Activated naive CD4-positive, alpha-beta T cell treated with anti-CD3 and anti-CD28 coated beads, Interleukin-2, amount 50 U/mL, for 24 hours (primary cell): Measurements from ENCODE around the gene LMLN.
"Not testable (repeated sequence)": the region's sequence is repeated elsewhere in the genome, so short reads cannot be mapped to it uniquely, and the experiment has no call there.

Source experiments
- H3K27ac Mint-ChIP-seq: one replicate; pipeline ENCODE4 v1.8.0; 2021; ENCODE audit warnings: mild to moderate bottlenecking, mixed read lengths
- H3K27me3 Mint-ChIP-seq: one replicate; pipeline ENCODE4 v1.8.0; 2021; ENCODE audit warnings: mixed read lengths
- H3K36me3 Mint-ChIP-seq: one replicate; pipeline ENCODE4 v1.8.0; 2021; ENCODE audit warnings: mixed read lengths
- H3K4me1 Mint-ChIP-seq: one replicate; pipeline ENCODE4 v1.8.0; 2021; ENCODE audit warnings: mixed read lengths
- H3K4me3 Mint-ChIP-seq: one replicate; pipeline ENCODE4 v1.8.0; 2021; ENCODE audit warnings: mild to moderate bottlenecking, mixed read lengths
- H3K9me3 Mint-ChIP-seq: one replicate; pipeline ENCODE4 v1.8.0; 2021; ENCODE audit warnings: mixed read lengths

Gene LMLN

GRCh38 chr3:197952440-197952839 lies 7.6 kb upstream of the LMLN start:
- Mint-ChIP-seq H3K4me1 (peaks cover 54% of the 10 kb centered on the region), H3K9me3 (no peaks in the 10 kb centered on the region), H3K27me3 (no peaks in the 10 kb centered on the region), H3K27ac (peak overlapping the region; percentile 51), H3K4me3 (peak overlapping the region; percentile 96), H3K36me3 (peaks cover 30% of the 10 kb centered on the region)

GRCh38 chr3:197953325-197953724 lies 6.7 kb upstream of the LMLN start:
- Mint-ChIP-seq H3K36me3 (peaks cover 31% of the 10 kb centered on the region), H3K4me1 (peaks cover 61% of the 10 kb centered on the region), H3K9me3 (no peaks in the 10 kb centered on the region), H3K4me3 (peak overlapping the region; percentile 96), H3K27me3 (no peaks in the 10 kb centered on the region), H3K27ac (peak overlapping the region; percentile 89)

DNA sequence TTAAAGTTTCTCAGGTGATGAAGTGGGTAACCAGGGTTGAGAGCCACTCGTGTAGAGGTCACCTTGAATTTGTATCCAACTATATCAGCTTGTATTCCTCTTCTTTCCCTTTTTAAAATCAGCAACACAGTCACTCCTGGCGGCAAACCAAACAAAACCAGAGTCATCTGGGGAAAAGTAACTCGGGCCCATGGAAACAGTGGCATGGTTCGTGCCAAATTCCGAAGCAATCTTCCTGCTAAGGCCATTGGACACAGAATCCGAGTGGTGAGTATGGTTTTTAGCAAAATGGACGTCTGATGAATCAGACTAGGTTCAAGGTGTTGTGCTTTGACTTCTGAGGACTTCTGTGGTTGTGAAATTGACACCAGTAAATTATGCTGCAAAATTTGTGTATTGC lies 6.1 kb upstream of the LMLN start:
- Mint-ChIP-seq H3K27ac (peak overlapping the region; percentile 89), H3K9me3 (no peaks in the 10 kb centered on the region), H3K36me3 (peaks cover 32% of the 10 kb centered on the region), H3K4me1 (peaks cover 65% of the 10 kb centered on the region), H3K27me3 (no peaks in the 10 kb centered on the region), H3K4me3 (peak overlapping the region; percentile 96)

GRCh38 chr3:197955892-197956477 lies 4.0 kb upstream of the LMLN start:
- peaks cover 66% of the 10 kb centered on the region for H3K4me1 Mint-ChIP-seq
- H3K36me3 Mint-ChIP-seq = peaks cover 22% of the 10 kb centered on the region
- no peaks in the 10 kb centered on the region for H3K27me3 Mint-ChIP-seq
- H3K4me3 Mint-ChIP-seq = no peak overlapping the region
- H3K27ac Mint-ChIP-seq = no peak overlapping the region
- H3K9me3 Mint-ChIP-seq = no peaks in the 10 kb centered on the region

GRCh38 chr3:197956626-197956988 lies 3.4 kb upstream of the LMLN start:
- peaks cover 70% of the 10 kb centered on the region for H3K4me1 Mint-ChIP-seq
- peaks cover 17% of the 10 kb centered on the region for H3K36me3 Mint-ChIP-seq
- H3K27ac Mint-ChIP-seq = peak overlapping the region; percentile 69
- H3K9me3 Mint-ChIP-seq = no peaks in the 10 kb centered on the region
- H3K27me3 Mint-ChIP-seq = no peaks in the 10 kb centered on the region
- H3K4me3 Mint-ChIP-seq = peak overlapping the region; percentile 20

DNA sequence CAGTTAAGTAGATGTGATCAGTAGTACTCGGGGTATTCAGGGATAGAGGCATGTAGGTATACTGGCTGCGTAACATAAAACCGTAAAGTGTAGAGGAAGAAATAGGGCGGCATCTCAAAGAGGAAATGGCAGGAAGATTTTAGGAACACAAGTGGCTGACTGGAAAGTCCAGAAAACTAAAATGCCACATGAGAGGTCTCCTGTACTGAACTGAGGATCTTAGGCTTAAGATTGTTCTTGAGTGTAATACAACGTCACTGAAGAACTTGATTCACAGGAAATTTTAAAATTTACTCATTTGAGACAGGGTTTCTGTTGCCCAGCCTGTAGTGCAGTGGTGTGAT lies 2.3 kb upstream of the LMLN start:
- H3K4me1 Mint-ChIP-seq = peaks cover 79% of the 10 kb centered on the region
- peak overlapping the region; percentile 47 for H3K27ac Mint-ChIP-seq

DNA sequence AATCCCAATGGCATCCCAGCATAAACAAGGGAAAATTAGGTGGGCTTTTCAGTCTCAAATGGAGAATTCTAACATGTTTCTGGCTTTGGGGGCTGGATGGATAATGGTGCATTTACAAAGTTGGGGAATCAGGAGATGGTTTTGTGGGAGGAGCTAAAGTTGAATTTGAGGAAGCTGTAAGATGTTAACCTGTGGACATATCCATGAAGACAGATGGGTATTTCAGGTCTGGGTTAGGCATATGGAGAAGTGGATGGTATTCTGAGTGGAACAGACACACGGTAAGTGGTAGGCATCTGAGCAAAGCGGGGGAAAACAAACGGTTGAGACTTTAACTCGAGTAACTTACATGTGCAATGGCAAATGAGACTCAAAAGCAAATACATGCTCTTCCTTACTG lies 1.7 kb upstream of the LMLN start:
- peaks cover 12% of the 10 kb centered on the region for H3K36me3 Mint-ChIP-seq
- H3K27me3 Mint-ChIP-seq = no peaks in the 10 kb centered on the region
- peak overlapping the region; percentile 1 for H3K27ac Mint-ChIP-seq
- H3K4me1 Mint-ChIP-seq = peaks cover 80% of the 10 kb centered on the region
- H3K9me3 Mint-ChIP-seq = no peaks in the 10 kb centered on the region
- H3K4me3 Mint-ChIP-seq = peak overlapping the region; percentile 6

More for the DNA sequence above, 2.3 kb upstream of the LMLN start:
- H3K27me3 Mint-ChIP-seq = no peaks in the 10 kb centered on the region
- H3K4me3 Mint-ChIP-seq = no peak overlapping the region
- peaks cover 13% of the 10 kb centered on the region for H3K36me3 Mint-ChIP-seq
- H3K9me3 Mint-ChIP-seq = no peaks in the 10 kb centered on the region

DNA sequence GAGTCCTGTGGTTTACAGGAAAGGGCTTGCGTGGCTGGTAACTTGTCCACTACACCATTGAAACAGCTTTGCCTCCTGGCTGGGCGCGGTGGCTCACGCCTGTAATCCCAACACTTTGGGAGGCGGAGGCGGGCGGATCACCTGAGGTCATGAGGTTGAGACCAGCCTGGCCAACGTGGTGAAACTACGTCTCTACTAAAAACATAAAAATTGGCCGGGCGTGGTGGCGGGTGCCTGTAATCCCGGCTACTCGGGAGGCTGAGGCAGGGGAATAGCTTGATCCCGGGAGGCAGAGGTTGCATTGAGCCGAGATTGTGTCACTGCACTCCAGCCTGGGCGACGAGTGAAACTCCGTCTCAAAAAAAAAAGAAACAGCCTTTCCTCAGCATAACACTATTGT lies 1.2 kb upstream of the LMLN start:
- Mint-ChIP-seq H3K4me1 (peaks cover 80% of the 10 kb centered on the region), H3K27ac (peak overlapping the region; percentile 56)
- not testable (repeated sequence) for H3K4me3 Mint-ChIP-seq, H3K9me3 Mint-ChIP-seq, H3K27me3 Mint-ChIP-seq, H3K36me3 Mint-ChIP-seq

DNA sequence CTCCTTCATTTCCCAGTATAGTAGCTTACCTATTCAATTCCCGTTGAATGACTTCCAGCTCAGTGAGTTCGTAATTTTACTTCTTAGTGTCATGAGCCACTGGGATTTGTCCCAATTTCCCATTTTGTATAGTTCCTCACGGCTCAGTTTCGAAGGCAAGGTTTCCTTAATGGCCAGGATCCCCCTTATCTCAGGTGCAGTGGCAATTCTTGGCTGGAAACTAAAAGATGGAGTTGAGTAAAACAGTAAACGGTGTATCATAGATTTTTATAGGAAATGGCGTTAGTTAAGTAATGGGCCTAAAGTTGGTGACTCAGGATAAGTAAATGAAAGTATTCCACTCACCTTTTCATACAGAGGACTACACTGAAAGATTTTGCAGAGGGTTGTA lies 522 bp upstream of the LMLN start:
- H3K4me3 Mint-ChIP-seq = peak overlapping the region; percentile 89
- H3K27ac Mint-ChIP-seq = peak overlapping the region; percentile 92
- peaks cover 74% of the 10 kb centered on the region for H3K4me1 Mint-ChIP-seq
- peaks cover 2% of the 10 kb centered on the region for H3K36me3 Mint-ChIP-seq
- no peaks in the 10 kb centered on the region for H3K27me3 Mint-ChIP-seq
- no peaks in the 10 kb centered on the region for H3K9me3 Mint-ChIP-seq

DNA sequence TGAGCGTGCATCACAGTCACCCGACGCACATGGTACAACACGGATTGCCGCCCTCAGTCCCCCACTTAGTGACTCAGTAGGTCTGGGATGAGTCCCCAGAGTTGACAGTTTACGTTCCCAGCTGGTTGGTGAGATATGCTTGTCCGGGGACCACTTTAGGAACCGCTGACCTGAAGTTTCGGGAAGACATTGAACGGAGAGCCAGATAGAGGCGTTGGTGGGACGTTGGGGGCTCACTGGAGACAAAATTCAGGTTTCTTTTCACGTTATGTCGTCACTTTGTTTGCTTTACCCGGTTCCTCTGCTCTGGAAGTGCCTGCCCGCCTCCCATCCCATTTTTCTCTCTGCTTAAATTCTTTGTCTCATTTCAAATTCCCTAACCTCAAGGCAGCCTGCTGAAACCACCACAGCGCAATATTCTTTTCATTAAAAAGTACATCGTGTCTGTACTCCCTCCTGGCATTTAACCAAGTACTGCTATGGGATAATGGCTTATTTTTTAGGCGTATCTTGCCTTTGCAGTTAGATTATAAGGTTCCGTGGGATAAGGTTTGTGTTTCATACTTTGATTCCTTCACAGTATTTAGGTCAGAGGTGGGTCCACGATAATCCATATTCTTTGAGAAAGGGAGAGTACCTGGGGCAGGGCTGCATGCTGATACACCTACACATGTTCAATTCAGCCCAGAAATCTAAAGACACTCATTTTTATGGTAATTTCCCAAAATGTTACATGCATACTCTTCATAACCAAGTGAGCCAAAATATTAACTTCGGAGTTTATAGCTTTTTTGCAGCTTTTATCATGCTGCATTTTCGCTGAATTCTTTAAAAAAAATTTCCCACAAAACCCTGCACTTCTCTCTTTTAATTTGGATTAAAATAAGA lies 921 bp downstream of the LMLN start:
- H3K4me1 Mint-ChIP-seq = peaks cover 65% of the 10 kb centered on the region
- H3K36me3 Mint-ChIP-seq = peaks cover 2% of the 10 kb centered on the region
- H3K27me3 Mint-ChIP-seq = no peaks in the 10 kb centered on the region
- H3K9me3 Mint-ChIP-seq = no peaks in the 10 kb centered on the region
- H3K4me3 Mint-ChIP-seq = peak overlapping the region; percentile 89
- peak overlapping the region; percentile 97 for H3K27ac Mint-ChIP-seq

GRCh38 chr3:197961582-197961945 lies 1.5 kb downstream of the LMLN start:
- Mint-ChIP-seq H3K4me1 (peaks cover 65% of the 10 kb centered on the region), H3K36me3 (peaks cover 2% of the 10 kb centered on the region), H3K27me3 (no peaks in the 10 kb centered on the region), H3K4me3 (peak overlapping the region; percentile 89), H3K27ac (peak overlapping the region; percentile 68), H3K9me3 (no peaks in the 10 kb centered on the region)

GRCh38 chr3:197963019-197963637 lies 3.1 kb downstream of the LMLN start:
- Mint-ChIP-seq H3K4me1 (peaks cover 52% of the 10 kb centered on the region), H3K27ac (peak overlapping the region; percentile 43), H3K27me3 (no peaks in the 10 kb centered on the region), H3K9me3 (no peaks in the 10 kb centered on the region), H3K4me3 (no peak overlapping the region), H3K36me3 (peaks cover 4% of the 10 kb centered on the region)

DNA sequence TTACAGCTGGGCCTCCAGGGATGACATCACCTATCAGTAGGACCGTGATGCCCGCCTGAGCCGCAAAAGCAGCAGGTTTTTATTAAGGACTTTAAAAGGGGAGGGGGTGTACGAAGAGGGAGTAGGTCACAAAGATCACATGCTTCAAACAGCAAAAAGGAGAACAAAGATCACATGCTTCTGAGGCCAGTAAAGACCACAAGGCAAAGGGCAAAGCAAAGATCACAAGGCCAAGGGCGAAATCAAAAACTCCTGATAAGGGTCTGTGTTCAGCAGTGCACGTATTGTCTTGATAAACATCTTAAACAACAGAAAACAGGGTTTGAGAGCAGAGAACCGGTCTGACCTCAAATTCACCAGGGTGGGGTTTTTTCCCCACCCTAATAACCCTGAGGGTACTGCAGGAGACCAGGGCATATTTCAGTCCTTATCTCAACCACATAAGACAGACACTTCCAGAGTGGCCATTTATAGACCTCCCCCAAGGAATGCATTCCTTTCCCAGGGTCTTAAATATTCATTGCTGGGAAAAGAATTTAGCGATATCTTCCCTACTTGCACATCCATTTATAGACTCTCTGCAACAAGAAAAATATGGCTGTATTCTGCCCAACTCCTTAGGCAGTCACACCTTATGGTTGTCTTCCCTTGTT lies 7.4 kb downstream of the LMLN start:
- not testable (repeated sequence) for H3K27me3 Mint-ChIP-seq, H3K4me3 Mint-ChIP-seq, H3K27ac Mint-ChIP-seq, H3K9me3 Mint-ChIP-seq, H3K36me3 Mint-ChIP-seq
- peaks cover 18% of the 10 kb centered on the region for H3K4me1 Mint-ChIP-seq

DNA sequence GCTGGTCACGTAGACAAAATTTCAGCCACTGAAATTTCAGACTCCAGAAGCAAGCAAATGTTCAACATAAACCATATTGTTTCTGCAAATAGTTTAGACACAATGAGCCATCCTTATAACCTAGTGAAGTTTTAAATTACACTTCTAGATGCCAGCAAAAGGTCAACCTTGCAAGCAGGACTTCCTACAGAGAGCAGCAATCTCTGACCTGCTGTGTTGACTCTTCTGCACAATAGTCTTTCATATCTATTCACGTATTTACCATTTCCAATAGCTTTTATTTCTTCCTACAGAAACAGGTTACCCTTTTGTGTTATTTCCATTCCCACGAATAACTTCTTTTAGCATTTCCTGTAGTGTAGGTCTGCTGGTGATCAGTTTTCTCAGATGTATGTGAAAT lies 10.6 kb downstream of the LMLN start:
- peaks cover 12% of the 10 kb centered on the region for H3K36me3 Mint-ChIP-seq
- H3K4me1 Mint-ChIP-seq = peaks cover 4% of the 10 kb centered on the region
- H3K27me3 Mint-ChIP-seq = no peaks in the 10 kb centered on the region
- H3K27ac Mint-ChIP-seq = no peak overlapping the region
- no peaks in the 10 kb centered on the region for H3K9me3 Mint-ChIP-seq
- no peak overlapping the region for H3K4me3 Mint-ChIP-seq

DNA sequence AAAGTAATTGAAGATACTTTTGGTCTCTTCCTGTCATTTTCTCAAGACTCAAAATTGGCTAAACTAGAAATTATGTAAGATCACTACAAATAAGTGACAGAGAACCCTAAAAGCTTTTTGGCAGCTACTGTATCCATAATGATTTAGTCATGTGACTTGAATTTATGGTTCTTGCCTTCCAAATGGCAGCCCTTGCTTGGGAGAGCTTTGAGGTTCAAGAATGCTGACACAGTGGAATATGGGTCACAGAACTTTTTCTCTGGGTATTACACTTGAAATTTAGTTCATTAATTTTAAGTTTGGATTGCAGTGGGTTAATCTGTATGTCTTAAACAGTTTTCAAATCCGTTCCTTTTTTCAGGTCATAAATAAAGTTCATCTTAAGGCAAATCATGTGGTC lies 14.0 kb downstream of the LMLN start:
- Mint-ChIP-seq H3K27ac (no peak overlapping the region), H3K9me3 (no peaks in the 10 kb centered on the region), H3K4me3 (no peak overlapping the region), H3K27me3 (no peaks in the 10 kb centered on the region), H3K36me3 (peaks cover 12% of the 10 kb centered on the region), H3K4me1 (peaks cover 4% of the 10 kb centered on the region)

DNA sequence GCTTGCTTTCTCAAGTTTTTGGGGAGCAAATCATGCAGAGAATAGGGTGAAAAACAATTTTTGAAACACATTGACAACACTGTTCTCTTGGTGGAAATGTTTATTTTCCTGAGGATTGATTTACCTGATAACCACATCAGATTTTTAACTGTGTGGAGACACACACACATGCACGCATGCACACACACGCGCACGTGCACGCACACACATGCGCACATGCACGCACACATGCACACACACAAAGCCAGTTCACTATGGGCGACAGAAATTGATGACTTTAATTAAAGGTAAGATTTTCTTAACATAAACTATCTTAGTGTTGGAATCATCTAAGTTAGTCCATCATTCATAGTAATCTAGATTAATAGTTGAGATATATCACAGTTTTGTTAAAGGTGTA lies 15.3 kb downstream of the LMLN start:
- no peak overlapping the region for H3K27ac Mint-ChIP-seq
- no peaks in the 10 kb centered on the region for H3K27me3 Mint-ChIP-seq
- H3K4me3 Mint-ChIP-seq = no peak overlapping the region
- H3K4me1 Mint-ChIP-seq = peaks cover 4% of the 10 kb centered on the region
- peaks cover 13% of the 10 kb centered on the region for H3K36me3 Mint-ChIP-seq
- H3K9me3 Mint-ChIP-seq = no peaks in the 10 kb centered on the region
